A549 (cell line): ENCODE results near the gene NCAPD3.

Experiments used
- CTCF ChIP-seq: fragments of >200 bp; sonication (Bioruptor Twin); formaldehyde crosslinking; IDR thresholded peaks from 3 replicates; pipeline ENCODE4 v1.5.1; 2016
- EHF ChIP-seq: fragments of 250-450 bp; sonication (Bioruptor Pico); IDR thresholded peaks from 2 replicates; pipeline ENCODE4 v1.5.0; 2020; ENCODE audit warnings: mild to moderate bottlenecking
- EP300 ChIP-seq, 2 experiments: fragments of >200 bp; sonication (Bioruptor Twin); formaldehyde crosslinking; IDR thresholded peaks; 2 replicates in 1 of 2; 3 replicates in 1 of 2; pipeline ENCODE4 v1.6.1; 2016 to 2017
- GATA3 ChIP-seq: IDR thresholded peaks from 2 replicates; pipeline ENCODE4 v1.6.1; 2012; ENCODE audit warnings: borderline replicate concordance
- KDM1A ChIP-seq: fragments of 200-600 bp; sonication (generic); IDR thresholded peaks from 2 replicates; pipeline ENCODE4 v1.6.1; 2016; ENCODE audit warnings: low read depth, mild to moderate bottlenecking
- POLR2A ChIP-seq: IDR thresholded peaks from 2 replicates; pipeline ENCODE4 v1.6.1; 2012; ENCODE audit warnings: mild to moderate bottlenecking, low read length
- REST ChIP-seq: fragments of 200-600 bp; sonication (generic); IDR thresholded peaks from 2 replicates; pipeline ENCODE4 v1.6.1; 2016; ENCODE audit warnings: antibody characterized with exemption, mild to moderate bottlenecking, moderate library complexity
- SMC3 ChIP-seq: fragments of >200 bp; sonication (Bioruptor Twin); formaldehyde crosslinking; IDR thresholded peaks from 3 replicates; pipeline ENCODE4 v1.6.1; 2018; ENCODE audit warnings: inconsistent platforms
- SREBF2 ChIP-seq: fragments of 450-650 bp; IDR thresholded peaks from 2 replicates; pipeline ENCODE4 v1.6.1; 2014; ENCODE audit warnings: mild to moderate bottlenecking, moderate library complexity
- ZFP36 ChIP-seq: fragments of 450-650 bp; IDR thresholded peaks from 2 replicates; pipeline ENCODE4 v1.6.1; 2014; ENCODE audit warnings: borderline replicate concordance; ENCODE audit not compliant: partially characterized antibody

GRCh38 chr11:134149371-134149770, 74.4 kb downstream of the NCAPD3 start:
- no peak for TF ChIP-seq SMC3
- no peak for TF ChIP-seq POLR2A
- no peak for TF ChIP-seq SREBF2
- TF ChIP-seq CTCF = no peak
- no peak for TF ChIP-seq EHF (CRISPR knock-in tag)
- no peak for TF ChIP-seq REST
- no peak for TF ChIP-seq KDM1A
- no peak for TF ChIP-seq GATA3
- TF ChIP-seq EP300 (IDR thresholded peaks at IDR 0.05) = no peak
- TF ChIP-seq ZFP36 = no peak
